Endometrial microvascular endothelial cells (primary cell): ENCODE results near the gene SMARCD1. TPM values are rescaled to one million over a fixed set of nuclear protein-coding genes. Genes with fewer than 3 reads are reported as not detected.

Source experiments
- in situ Hi-C: cut with HindIII; loops from 2 replicates; pipeline ENCODE4 v1.10.0; 2017; ENCODE audit warnings: low sequenced_read_pairs, low pct_unique_long_range_greater_than_20kb; ENCODE audit errors: inconsistent ontology term
- total RNA-seq: library from RNA; depleted of rRNA; stranded (reverse); fragments of >200 nt; gene quantifications from one replicate; pipeline ENCODE4 v1.2.3, GENCODE V29; 2015; ENCODE audit errors: inconsistent ontology term

Gene SMARCD1
- total RNA-seq, 1 donor from 2014 or later: 56.8 TPM

DNA sequence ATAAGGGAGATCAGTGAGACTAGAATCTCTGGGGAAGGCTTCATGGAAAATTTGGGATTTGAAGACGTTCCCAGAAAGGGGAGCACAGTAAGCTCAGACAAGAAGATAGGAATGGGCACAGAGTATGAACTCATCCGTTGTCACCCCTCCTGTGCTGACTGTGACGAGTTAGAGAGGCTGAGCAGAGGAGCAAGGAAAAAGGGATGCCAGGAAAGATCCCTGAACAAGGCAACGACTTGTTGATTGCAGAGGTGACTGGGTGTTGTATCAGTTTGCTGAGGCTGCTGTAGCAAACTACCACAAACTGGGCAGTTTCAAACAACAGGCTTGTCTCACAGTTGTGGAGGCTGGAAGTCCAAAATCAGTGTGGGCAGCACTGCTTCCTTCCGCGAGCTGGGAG lies 12.8 kb downstream of the SMARCD1 start:
- in situ Hi-C loops: no loop called here

DNA sequence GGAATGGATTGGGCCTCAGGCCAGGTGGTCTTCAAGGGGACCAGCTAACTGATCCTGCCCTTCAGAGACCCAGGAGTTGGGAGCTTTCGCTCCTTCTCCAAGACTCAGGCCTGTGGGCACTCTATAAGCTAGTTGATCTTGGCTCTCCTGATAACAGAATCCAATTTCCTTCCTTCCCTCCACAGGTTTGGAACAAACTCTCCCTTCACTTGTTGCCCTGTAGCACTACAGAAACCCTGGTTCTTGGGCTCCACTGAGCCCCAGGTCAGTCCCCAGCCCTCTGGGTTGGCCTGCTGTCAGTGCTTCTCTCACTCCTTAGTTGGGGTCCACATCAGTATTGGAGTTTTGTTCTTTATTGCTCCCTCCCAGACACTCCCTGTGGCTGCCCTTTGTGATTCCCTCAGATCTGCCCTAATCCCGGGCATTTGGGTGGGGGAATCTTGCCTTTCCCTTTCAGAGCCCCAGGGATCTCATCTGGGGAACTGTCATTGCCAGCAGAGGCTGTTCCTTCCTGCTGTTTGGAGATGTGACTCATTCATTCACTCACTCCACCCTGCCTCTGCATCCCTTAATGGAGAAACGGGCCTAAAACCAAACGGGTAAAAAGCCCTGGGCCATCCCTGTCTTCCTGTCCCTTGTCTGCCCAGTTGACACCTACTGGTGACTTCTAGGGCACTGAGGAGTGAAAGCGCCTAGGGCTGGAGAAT lies 14.3 kb downstream of the SMARCD1 start:
- in situ Hi-C loops: no loop called here

DNA sequence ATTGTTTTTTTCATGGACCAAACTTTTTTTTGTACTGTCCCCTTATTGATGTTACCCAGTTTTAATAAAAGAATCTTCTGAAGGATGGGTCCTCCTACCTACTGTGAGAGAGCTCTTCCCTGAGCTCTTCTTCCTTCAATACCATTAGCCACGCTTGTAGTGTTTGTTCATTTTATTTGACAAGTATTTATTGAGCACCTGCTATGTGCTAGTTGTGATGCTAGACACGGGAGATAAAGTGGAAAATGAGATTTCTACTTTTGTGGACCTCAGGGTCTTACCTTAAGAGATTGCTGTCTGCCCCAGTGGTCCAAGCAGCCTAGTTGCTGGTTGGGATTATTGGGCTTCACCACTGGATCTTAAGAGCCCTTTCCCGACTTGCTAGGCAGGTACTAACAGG lies 15.4 kb downstream of the SMARCD1 start:
- in situ Hi-C loops: no loop called here

DNA sequence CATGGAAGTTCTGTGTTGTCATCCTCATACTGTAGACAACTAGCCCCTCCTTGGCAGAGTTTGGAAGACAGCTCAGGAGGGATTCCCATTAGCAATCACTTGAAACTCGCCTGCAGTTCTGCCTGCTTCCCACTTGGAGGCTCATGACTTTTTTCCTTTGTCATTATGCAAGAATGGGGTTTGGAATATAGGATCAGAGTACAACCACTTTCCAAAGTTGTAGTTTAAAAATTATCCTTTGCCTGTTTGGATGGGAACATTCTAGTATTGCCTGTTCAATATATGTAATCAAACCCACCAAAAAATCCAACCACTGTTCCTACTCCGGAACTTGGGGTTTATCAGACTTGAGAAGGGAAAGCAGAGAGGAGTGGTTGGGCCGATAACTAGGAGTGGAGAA lies 16.5 kb downstream of the SMARCD1 start:
- in situ Hi-C loops: no loop called here

DNA sequence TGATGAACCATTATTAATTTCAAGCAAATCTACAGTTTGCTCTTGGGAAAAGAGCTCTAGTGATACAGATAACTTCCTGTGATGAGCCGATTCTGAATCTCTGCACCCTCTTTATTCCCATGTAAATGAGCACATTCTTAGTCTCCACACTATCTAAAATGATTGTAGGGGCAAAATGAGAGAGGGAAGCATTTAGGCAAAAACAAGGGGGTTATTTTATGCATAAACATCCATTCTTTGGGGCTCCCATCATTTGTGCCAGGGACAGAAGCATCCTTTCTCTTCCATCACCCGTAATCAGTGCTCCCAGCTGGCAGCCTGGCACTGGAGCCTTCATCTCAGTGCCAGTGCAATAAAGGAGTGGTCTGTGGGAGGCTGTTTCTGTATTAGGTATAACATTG lies 17.0 kb downstream of the SMARCD1 start:
- in situ Hi-C loops: no loop called here

DNA sequence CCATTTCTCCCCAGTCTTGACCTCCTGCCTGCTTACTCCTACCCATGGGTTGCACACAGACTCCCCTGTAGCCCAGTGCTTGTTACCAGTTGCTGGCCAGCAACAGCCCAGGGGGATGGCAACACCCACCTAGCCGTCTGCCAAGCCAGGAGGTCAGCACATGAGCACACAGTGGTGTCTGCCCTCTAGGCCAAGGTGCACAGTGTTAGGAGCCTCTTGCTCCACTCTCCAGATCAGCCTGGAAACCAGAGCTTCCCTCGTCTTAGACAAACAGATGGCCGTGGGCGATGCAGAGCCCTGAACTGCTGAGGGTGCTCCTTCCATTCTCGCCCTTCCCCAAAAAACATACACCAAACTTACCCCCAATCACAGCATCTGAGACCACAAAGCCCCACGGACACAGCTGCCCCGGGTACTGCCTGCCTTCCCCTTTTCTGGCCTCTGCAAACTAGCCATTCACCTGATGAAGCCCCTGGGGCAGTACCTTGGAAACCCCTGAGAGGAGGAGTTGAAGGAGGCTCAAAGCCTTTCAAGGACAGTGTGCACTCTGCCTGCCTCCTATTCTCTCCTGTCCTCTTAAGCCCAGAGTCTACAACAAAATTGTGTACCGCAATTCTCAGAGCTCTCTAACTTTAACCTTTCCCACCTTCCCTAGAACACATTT lies 17.6 kb downstream of the SMARCD1 start:
- in situ Hi-C loops: no loop called here

DNA sequence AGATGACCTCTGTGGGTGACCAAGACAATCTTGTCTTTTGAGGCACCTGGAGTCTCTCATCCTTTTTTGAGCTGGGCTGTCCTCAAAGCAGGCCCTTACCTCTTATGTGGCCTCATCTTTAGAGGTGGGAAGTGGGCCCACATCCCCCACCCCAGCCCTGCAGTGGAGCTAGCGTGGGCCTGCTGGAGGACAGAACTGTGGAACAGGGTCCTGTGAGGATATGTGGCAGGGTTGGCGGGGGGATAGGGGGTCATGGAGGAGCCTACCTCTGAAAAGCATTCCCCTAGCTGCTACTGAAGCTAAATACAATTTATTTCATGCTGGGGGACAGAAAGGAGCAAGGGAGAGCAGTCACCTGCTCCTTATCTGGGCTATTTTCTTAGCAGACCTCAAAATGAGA lies 18.2 kb downstream of the SMARCD1 start:
- in situ Hi-C loops: no loop called here

DNA sequence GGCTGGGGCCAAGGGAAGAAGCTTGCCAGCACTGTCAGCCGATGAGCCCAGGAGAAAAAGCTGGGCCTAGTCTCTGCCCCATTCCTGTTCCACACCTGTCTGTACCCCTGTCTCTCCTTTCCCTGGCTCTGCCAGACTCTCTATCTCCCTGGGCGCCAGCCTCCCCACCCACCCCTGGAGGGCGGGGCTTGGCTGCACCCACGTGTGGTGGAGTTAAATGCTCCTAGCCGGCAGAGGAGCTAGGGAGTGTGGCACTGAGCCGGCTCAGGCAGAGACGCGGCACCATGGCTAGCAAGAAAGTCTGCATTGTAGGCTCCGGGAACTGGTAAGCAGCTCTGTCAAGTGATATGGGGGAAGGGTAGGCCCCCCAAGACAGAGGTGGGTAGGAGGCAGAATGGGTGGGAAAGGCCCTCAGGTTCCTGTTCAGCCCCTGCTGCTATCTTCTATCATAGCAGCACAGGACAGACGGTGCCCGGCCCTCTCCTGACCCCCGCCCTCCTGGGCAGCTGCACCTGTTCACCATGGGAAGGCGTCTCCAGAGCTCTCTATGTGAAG lies 18.7 kb downstream of the SMARCD1 start, which contains the start of gene GPD1:
Gene GPD1 (plus strand): TSS at position 242 of the 555 bp plus-strand sequence. CDS start 43 bp downstream, at position 285.
- in situ Hi-C loops: no loop called here

DNA sequence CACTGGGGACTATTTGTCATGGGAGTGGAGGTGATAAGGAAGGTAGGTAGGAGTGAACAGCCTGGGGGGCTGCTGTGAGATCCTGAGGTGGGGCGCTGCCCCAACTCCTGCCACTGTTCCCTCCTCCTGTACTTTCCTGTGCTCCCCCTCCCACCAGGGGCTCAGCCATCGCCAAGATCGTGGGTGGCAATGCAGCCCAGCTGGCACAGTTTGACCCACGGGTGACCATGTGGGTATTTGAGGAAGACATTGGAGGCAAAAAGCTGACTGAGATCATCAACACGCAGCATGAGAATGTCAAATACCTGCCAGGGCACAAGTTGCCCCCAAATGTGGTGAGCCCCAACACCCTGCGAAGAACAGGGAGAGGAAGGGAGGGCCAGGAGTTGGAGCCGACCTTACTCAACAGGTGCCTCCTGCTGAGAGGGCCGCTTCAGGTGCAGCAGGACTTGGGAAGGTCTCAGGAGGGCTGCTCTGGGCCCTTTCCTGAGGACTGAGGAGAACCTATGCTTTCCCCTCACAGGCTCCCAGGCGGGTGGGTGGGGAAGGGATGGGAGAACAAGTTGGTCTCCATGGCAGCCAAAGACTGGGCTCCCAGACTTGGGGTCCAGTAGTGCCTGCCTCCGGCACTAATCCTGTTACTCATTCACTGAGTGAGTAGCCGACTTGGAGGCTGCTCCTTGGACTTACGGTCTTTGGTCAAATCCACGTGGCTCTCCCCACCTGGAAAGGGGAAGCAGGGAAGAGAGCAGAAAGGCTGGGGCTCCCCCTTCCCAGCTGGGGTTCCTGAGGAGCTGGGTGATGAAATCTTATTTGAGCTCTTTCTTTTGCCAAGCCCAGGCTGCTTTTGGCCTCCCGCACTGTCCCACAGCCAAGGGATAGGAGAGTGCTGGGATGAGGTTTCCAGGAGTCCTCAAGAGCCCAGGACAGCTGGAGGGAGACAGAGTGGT lies 19.6 kb downstream of the SMARCD1 start:
- in situ Hi-C loops: no loop called here

DNA sequence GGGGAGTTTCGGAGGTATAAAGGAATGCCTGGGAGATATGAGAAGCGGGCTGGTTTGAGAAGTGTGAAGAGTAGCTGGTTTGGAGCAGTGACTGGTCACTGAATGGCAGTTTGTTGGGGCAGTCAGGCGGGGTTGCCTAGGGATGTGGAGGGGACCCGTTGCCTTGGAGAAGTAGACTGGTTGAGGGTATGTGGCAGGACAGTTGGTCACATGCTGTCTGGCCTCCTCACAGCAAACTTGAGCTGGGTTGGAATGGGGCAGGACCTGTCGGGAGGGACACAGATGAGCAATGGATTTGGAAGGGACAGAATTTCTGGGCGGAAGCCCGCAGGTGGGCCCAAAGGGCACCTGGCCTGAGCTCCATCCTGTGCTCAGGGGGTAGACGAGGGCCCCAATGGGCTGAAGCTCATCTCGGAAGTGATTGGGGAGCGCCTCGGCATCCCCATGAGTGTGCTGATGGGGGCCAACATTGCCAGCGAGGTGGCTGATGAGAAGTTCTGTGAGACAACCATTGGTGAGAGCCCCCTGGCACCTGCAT lies 20.8 kb downstream of the SMARCD1 start:
- in situ Hi-C loops: no loop called here

DNA sequence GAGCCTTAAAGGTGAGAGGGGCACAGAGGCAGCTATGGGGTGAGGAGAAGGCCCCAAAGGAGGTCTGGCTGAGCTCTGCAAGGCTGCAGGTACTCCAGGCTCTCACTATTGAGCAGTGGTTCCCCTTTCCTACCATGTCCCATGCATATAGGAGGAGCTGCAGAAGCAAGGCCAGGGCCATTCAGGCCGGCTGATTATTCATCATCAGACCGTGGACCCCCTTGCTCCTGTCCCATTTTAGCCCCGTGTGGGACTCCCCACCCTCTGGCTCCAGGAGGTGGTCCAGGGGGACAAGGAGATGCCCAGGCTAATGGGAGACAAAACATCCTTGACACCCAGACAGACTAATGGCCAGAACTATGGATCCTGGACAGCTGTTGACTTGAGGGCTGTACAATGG lies 21.8 kb downstream of the SMARCD1 start:
- in situ Hi-C loops: no loop called here

DNA sequence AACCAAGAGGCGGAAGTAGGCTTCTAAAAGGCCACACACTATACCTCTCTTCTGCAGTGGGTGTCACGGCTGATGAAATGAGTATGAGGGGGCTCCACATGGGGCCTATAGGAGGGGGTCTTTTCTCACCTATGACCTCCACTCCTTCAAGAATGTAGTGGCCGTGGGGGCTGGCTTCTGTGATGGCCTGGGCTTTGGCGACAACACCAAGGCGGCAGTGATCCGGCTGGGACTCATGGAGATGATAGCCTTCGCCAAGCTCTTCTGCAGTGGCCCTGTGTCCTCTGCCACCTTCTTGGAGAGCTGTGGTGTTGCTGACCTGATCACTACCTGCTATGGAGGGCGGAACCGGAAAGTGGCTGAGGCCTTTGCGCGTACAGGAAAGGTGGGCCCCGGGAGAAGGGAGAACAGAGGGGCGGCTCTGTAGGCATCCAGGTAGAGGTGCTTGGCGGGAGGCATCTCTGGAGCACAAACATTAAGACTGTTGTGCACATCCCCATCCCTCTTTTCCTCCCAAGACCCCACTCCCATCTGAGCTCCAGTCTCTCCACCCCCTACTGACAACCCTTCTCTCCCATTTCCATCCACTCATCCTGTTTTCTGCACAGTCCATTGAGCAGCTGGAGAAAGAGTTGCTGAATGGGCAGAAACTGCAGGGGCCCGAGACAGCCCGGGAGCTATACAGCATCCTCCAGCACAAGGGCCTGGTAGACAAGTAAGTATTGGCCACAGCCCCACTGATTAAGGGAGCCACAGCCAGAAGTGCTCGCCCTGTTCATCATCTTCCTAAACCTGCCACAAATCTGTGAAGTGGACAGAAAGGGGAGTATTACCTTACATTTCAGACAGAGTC lies 22.5 kb downstream of the SMARCD1 start:
- in situ Hi-C loops: no loop called here

DNA sequence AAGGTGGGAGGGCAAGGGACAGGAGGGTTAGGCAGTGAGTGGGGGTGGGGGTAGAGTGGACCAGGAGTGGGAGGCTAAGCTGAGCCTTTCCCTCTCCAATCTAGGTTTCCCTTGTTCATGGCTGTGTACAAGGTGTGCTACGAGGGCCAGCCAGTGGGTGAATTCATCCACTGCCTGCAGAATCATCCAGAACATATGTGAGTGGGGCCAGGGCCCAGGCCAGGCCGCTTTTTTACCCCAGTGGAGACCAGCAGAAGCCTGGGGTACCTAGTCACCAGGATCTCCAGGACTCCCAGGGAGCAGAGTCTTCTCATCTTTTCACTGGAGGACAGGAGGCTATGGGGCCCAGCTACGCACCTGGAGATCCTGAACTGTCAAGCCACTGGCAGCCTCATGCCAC lies 24.2 kb downstream of the SMARCD1 start:
- in situ Hi-C loops: no loop called here

DNA sequence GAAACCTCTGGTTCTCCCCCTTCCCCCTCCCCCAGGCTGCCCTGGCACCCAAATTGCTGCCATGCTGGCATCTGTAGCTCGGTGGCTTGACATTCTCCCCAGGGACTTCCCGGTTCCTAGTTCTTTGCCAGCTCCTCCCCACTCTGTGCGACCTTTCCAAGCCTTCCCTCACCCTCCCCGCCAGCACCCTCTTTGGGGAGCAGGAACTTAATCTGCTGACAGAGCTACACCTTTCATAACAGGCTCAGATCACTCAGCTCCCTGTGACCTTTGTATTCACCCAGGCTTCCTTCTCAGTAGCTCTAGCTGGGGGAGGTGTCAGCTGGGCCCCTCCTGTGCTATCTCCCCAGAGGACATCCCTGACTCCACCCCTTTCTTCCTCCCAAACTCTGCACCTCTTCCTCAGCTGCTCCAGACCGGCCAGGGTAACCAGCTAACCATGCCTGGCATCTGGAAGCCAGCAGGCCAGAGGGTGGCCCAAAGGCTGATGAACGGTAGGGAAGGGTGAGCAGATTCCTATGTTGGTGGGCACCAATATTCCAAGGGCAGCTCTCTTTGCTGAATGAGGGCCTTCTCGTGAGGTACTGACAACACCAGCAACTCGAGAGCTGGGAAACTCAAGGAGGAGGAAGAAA lies 25.1 kb downstream of the SMARCD1 start:
- in situ Hi-C loops: no loop called here

DNA sequence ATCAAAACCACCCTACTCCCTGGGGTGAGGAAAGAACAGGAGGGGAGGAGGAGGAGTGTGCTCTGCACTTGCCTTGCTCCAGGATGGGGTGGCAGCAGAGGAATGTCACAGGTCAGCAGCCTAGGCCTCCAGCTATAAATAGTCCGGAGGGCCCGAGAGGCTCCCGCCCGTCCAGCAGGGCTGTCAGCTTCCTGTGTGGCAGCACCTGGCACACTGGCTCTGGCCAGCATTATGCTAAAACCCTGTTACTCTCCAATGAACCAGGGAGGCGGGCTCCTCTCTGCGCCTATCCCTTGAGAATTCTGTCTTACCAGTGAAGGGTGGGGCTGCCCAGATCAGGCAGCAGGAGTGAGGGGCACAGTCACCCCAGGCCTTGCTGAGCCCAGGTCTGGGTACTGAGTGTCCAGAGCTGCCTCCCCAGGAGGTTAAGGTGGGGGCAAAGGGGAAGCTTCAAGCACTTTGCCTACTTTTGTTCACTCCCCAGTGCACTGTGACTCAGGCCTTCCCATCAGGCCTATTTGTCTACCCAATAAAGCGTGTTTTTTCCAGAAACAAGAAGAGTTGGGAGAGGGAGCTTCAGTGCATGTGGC lies 25.7 kb downstream of the SMARCD1 start:
- in situ Hi-C loops: no loop called here

DNA sequence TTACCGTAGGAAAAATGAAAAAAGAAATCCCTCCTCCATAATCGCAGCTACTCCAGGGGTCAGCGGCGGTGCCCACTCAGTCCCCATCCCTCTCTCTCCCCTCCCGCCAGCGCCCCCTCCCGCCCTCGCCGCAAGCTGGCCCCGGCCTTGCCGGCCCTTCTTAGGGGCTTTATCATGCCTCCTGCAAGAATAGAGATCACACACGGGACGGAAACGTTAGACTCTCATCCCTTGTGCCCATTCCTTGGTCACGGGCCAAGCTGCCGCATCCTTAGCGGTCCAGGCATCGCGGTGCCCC lies 26.2 kb downstream of the SMARCD1 start:
- in situ Hi-C loops: no loop called here

DNA sequence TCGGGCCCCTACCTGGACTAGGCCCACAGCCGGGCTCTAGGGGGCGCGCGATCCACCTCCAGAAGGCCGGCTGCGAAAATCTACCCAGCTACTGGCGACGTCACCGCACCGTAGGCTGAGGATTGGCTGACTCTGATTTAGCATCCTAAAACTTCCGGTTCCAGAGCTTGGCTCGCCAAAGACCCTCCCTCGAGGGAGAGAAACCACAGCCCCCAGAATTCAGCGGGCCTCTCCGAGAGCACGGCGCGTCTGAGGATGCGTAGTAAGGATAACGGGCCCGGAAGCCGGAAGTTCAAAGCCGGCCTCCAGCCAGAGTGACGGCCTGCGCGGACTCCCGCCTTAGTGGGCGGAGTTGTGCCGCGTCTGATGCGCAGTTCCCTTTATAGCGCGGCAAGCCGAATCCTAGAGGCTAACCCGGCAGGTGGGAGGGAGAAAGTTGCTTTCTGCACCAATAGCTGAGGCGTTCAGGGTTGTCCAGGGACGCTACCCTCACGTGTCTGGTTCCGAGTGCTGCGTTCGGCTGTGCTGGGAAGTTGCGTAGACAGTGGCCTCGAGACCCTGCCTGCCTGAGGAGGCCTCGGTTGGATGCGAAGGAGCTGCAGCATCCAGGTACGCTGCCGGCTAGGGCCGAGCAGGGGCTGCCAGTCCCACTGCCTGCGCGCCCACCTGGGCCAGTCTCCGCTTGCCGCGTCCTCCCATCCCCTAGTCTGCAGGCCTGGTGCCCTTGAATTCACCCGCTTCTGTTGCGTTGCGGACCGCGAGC lies 26.7 kb downstream of the SMARCD1 start, which contains the start of gene COX14:
Gene COX14 (plus strand): TSS at position 544 of the 763 bp plus-strand sequence. CDS start 7,808 bp downstream, outside the sequence.
- in situ Hi-C loops: no loop called here
